Esophagus squamous epithelium (tissue), 5 donors: ENCODE data around the gene PPP3CA. TPM values are rescaled to one million over a fixed set of nuclear protein-coding genes. Genes with fewer than 3 reads are reported as not detected.

ENCODE experiments used
- DNase-seq: peaks from one replicate; lab custom pipeline; 2025; lab: John Stamatoyannopoulos, UW
- H3K27ac ChIP-seq, 4 donors: fragments of 200-600 bp; sonication (generic); one replicate each; pipeline ENCODE4 v1.5.1; 2016 to 2019; ENCODE audit warnings: mild to moderate bottlenecking in 1 of 4
- H3K27me3 ChIP-seq, 4 donors: fragments of 200-600 bp; sonication (generic); 1 replicate in 3 of 4; 2 replicates in 1 of 4; pipeline versions ENCODE4 v1.5.1 to v1.6.0; 2017 to 2021; ENCODE audit warnings: antibody characterized with exemption in 1 of 4
- H3K36me3 ChIP-seq, 3 donors: fragments of 200-600 bp; sonication (generic); one replicate each; pipeline ENCODE4 v1.5.1; 2016 to 2019
- H3K4me1 ChIP-seq, 3 donors: fragments of 200-600 bp; sonication (generic); one replicate each; pipeline ENCODE4 v1.5.1; 2017 to 2019
- H3K4me3 ChIP-seq, 4 donors: fragments of 200-600 bp; sonication (generic); 1 replicate in 3 of 4; 2 replicates in 1 of 4; pipeline ENCODE4 v1.5.1; 2016 to 2019; ENCODE audit warnings: mild to moderate bottlenecking in 2 of 4, moderate library complexity in 1 of 4
- H3K9me3 ChIP-seq, 3 donors: fragments of 200-600 bp; sonication (generic); one replicate each; pipeline ENCODE4 v1.5.1; 2016 to 2019
- CTCF ChIP-seq, 6 experiments: fragments of 450-650 bp in 4 of 6; fragments of 200-600 bp in 2 of 6; sonication (generic) in 2 of 6; IDR thresholded peaks; one replicate each; pipeline ENCODE4 v1.5.1; 2016 to 2019; ENCODE audit warnings: antibody characterized with exemption in 6 of 6, mild to moderate bottlenecking in 4 of 6, moderate library complexity in 4 of 6
- POLR2A ChIP-seq, 4 donors: fragments of 450-650 bp; IDR thresholded peaks; one replicate each; pipeline ENCODE4 v1.6.1; 2017; ENCODE audit warnings: antibody characterized with exemption in 4 of 4, mild to moderate bottlenecking in 4 of 4, moderate library complexity in 3 of 4
- WGBS, 2 donors: methylation state at CpG; one replicate each; pipeline ENCODE4 v1.1.5; 2018; 5-methylcytosine and 5-hydroxymethylcytosine counted together
- intact Hi-C: fragments of 100-400 bp; cut with DNase I; formaldehyde crosslinking; loops from one replicate; pipeline ENCODE4 v1.15.0; 2022
- total RNA-seq, 4 donors: library from RNA; depleted of rRNA; stranded (reverse); fragments of >200 nt; gene quantifications; one replicate each; pipeline ENCODE4 v1.1.0, GENCODE V29; 2016
- donor health status: DM: yes; HTN: yes; CAD: no.

The PPP3CA gene
- total RNA-seq, 4 donors from 2014 or later, result 13.3 to 25.7 (median 17.5) TPM

DNA sequence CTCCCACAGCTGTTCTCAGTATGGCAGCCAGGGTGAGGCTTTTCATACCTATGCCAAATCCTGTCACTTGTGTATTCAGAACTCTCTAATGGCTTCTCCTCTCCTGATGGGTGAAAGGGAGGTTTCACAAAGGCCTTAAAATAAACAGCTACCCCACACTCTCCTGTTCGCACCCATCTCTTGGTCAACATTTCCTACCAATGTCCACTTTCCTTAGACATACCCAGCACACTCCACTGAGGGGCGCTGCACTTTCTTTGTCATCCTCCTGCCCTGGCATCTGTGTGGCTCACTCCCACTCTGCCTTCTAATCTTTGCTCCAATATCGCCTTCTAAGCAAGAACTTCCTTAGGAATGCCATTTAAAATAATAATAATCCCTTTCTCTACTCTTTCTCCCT lies 313.3 kb downstream of the PPP3CA start:
- WGBS, 2 donors, result 94% methylated on average over 3 of the region's 3 CpGs
- intact Hi-C loops, result no loop called here
- H3K4me1 ChIP-seq, result no peaks in the 10 kb centered on the region

GRCh38 chr4:101032541-101032940 lies 314.8 kb downstream of the PPP3CA start:
- Histone ChIP-seq H3K9me3 (no peaks in the 10 kb centered on the region), H3K27me3 (no peaks in the 10 kb centered on the region), H3K27ac (no peak overlapping the region), H3K4me3 (no peak overlapping the region), H3K4me1 (no peaks in the 10 kb centered on the region), H3K36me3 (peaks cover 0 to 36% (median 0%) of the 10 kb centered on the region in 3 donors)
- no peak for TF ChIP-seq CTCF (IDR thresholded peaks at IDR 0.05)
- no peak for TF ChIP-seq POLR2A (IDR thresholded peaks at IDR 0.05)
- intact Hi-C loops, result no loop called here
- DNase-seq, result no peak
- 80 to 82% methylated on average over 3 of the region's 3 CpGs for WGBS, 2 donors

More for the DNA sequence above, 313.3 kb downstream of the PPP3CA start:
- no peak overlapping the region for H3K4me3 ChIP-seq
- H3K27ac ChIP-seq, result no peak overlapping the region
- no peaks in the 10 kb centered on the region for H3K9me3 ChIP-seq
- H3K27me3 ChIP-seq, result no peaks in the 10 kb centered on the region
- TF ChIP-seq POLR2A (IDR thresholded peaks at IDR 0.05) (no peak), CTCF (IDR thresholded peaks at IDR 0.05) (no peak)
- H3K36me3 ChIP-seq, result peaks cover 0 to 51% (median 0%) of the 10 kb centered on the region in 3 donors
- DNase-seq, result no peak

- 79 to 91% methylated on average over 5 of the region's 5 CpGs for WGBS, 2 donors
- intact Hi-C loops, result no loop called here
- TF ChIP-seq POLR2A (IDR thresholded peaks at IDR 0.05) (no peak), CTCF (IDR thresholded peaks at IDR 0.05) (no peak)
Observed at GRCh38 chr4:101031971-101032370, 315.4 kb downstream of the PPP3CA start.

GRCh38 chr4:101028886-101029285 lies 318.4 kb downstream of the PPP3CA start:
- H3K27ac ChIP-seq, result no peak overlapping the region
- intact Hi-C loops, result no loop called here
- no peaks in the 10 kb centered on the region for H3K27me3 ChIP-seq
- DNase-seq, result no peak
- H3K36me3 ChIP-seq, result peaks cover 0 to 29% (median 0%) of the 10 kb centered on the region in 3 donors
- no peak overlapping the region for H3K4me3 ChIP-seq
- H3K4me1 ChIP-seq, result no peaks in the 10 kb centered on the region
- H3K9me3 ChIP-seq, result no peaks in the 10 kb centered on the region
- TF ChIP-seq POLR2A (IDR thresholded peaks at IDR 0.05), result no peak
- no peak for TF ChIP-seq CTCF (IDR thresholded peaks at IDR 0.05)

More at GRCh38 chr4:101031971-101032370, 315.4 kb downstream of the PPP3CA start:
- no peak overlapping the region for H3K27ac ChIP-seq
- H3K27me3 ChIP-seq, result no peaks in the 10 kb centered on the region
- no peak overlapping the region for H3K4me3 ChIP-seq
- no peak for DNase-seq
- H3K36me3 ChIP-seq, result peaks cover 0 to 31% (median 0%) of the 10 kb centered on the region in 3 donors
- no peaks in the 10 kb centered on the region for H3K4me1 ChIP-seq
- H3K9me3 ChIP-seq, result no peaks in the 10 kb centered on the region

GRCh38 chr4:101027721-101028120 lies 319.6 kb downstream of the PPP3CA start:
- Histone ChIP-seq H3K4me3 (no peak overlapping the region), H3K9me3 (no peaks in the 10 kb centered on the region), H3K27ac (no peak overlapping the region), H3K4me1 (no peaks in the 10 kb centered on the region), H3K27me3 (no peaks in the 10 kb centered on the region), H3K36me3 (peaks cover 0 to 29% (median 0%) of the 10 kb centered on the region in 3 donors)
- TF ChIP-seq CTCF (IDR thresholded peaks at IDR 0.05) (no peak), POLR2A (IDR thresholded peaks at IDR 0.05) (no peak)
- DNase-seq, result no peak
- intact Hi-C loops, result no loop called here
